Measurements from ENCODE around the gene TMEM174. TPM values are rescaled to one million over a fixed set of nuclear protein-coding genes. Genes with fewer than 3 reads are reported as not detected.

The TMEM174 gene
- total and polyA plus RNA-seq, 9 donors = not detected

GRCh38 chr5:73186976-73187375, 14.0 kb downstream of the TMEM174 start:
- WGBS, 3 donors = 89 to 93% (median 91%) methylated on average over 2 of the region's 2 CpGs
- TF ChIP-seq POLR2A (IDR thresholded peaks at IDR 0.05) (no peak), CTCF (IDR thresholded peaks at IDR 0.05) (no peak), EP300 (IDR thresholded peaks at IDR 0.05) (no peak)
- no peaks in the 10 kb centered on the region for H3K36me3 ChIP-seq
- H3K27ac ChIP-seq = no peak overlapping the region
- H3K9me3 ChIP-seq = no peaks in the 10 kb centered on the region
- intact Hi-C loops (cut with DNase I) = no loop called here
- H3K4me3 ChIP-seq = no peak overlapping the region
- no peaks in the 10 kb centered on the region for H3K27me3 ChIP-seq
- peaks cover 4% of the 10 kb centered on the region for H3K4me1 ChIP-seq (ENCODE audit: insufficient read depth)
- DNase-seq = no peak

GRCh38 chr5:73188764-73189531, 16.0 kb downstream of the TMEM174 start:
- Histone ChIP-seq H3K4me1 (ENCODE audit: insufficient read depth) (peaks cover 4% of the 10 kb centered on the region), H3K27me3 (no peaks in the 10 kb centered on the region), H3K4me3 (no peak overlapping the region), H3K9me3 (no peaks in the 10 kb centered on the region), H3K27ac (peak overlapping the region in 1 of 2 donors; percentile 24), H3K36me3 (no peaks in the 10 kb centered on the region)
- TF ChIP-seq CTCF (IDR thresholded peaks at IDR 0.05) = no peak
- no peak for TF ChIP-seq POLR2A (IDR thresholded peaks at IDR 0.05)
- intact Hi-C loops (cut with DNase I) = no loop called here
- WGBS, 3 donors = 19 to 40% (median 22%) methylated on average over 2 of the region's 2 CpGs
- DNase-seq = no peak

GRCh38 chr5:73189871-73190376, 16.9 kb downstream of the TMEM174 start:
- 7 to 21% (median 16%) methylated on average over 6 of the region's 6 CpGs for WGBS, 3 donors

GRCh38 chr5:73192370-73192769, 19.4 kb downstream of the TMEM174 start:
- WGBS, 3 donors = 87 to 94% (median 90%) methylated on average over 4 of the region's 4 CpGs
- no peak for DNase-seq
- intact Hi-C loops (cut with DNase I) = no loop called here

More at GRCh38 chr5:73189871-73190376, 16.9 kb downstream of the TMEM174 start:
- no peaks in the 10 kb centered on the region for H3K9me3 ChIP-seq
- no peaks in the 10 kb centered on the region for H3K27me3 ChIP-seq
- peaks cover 4% of the 10 kb centered on the region for H3K4me1 ChIP-seq (ENCODE audit: insufficient read depth)
- no peak overlapping the region for H3K4me3 ChIP-seq
- TF ChIP-seq EP300 (IDR thresholded peaks at IDR 0.05) (no peak), CTCF (IDR thresholded peaks at IDR 0.05) (no peak), POLR2A (IDR thresholded peaks at IDR 0.05) (no peak)
- no peaks in the 10 kb centered on the region for H3K36me3 ChIP-seq
- DNase-seq = peak in 4 of 5 donors; percentile 36 to 51 (median 45)
- intact Hi-C loops (cut with DNase I) = no loop called here
- H3K27ac ChIP-seq = peak overlapping the region in 1 of 2 donors; percentile 24

More at GRCh38 chr5:73192370-73192769, 19.4 kb downstream of the TMEM174 start:
- no peaks in the 10 kb centered on the region for H3K27me3 ChIP-seq
- no peaks in the 10 kb centered on the region for H3K9me3 ChIP-seq
- H3K27ac ChIP-seq = no peak overlapping the region
- TF ChIP-seq EP300 (IDR thresholded peaks at IDR 0.05) = no peak
- no peak for TF ChIP-seq POLR2A (IDR thresholded peaks at IDR 0.05)
- TF ChIP-seq CTCF (IDR thresholded peaks at IDR 0.05) = no peak
- no peaks in the 10 kb centered on the region for H3K36me3 ChIP-seq
- peaks cover 4% of the 10 kb centered on the region for H3K4me1 ChIP-seq (ENCODE audit: insufficient read depth)
- H3K4me3 ChIP-seq = no peak overlapping the region

Data from ovary (tissue), 9 donors.